GM23248 (cell line): ENCODE results near the gene GDI2. TPM values are rescaled to one million over a fixed set of nuclear protein-coding genes. Genes with fewer than 3 reads are reported as not detected.

Source experiments
- DNase-seq: peaks from one replicate; pipeline ENCODE4 v3.0.0-alpha.2; 2015
- H2AFZ ChIP-seq: fragments of 200-600 bp; sonication (generic); 2 replicates; pipeline ENCODE4 v1.6.1; 2016; ENCODE audit warnings: antibody characterized with exemption
- H3F3A ChIP-seq: fragments of 200-600 bp; sonication (generic); 2 replicates; pipeline ENCODE4 v1.6.1; 2016; ENCODE audit warnings: mild to moderate bottlenecking, antibody characterized with exemption, mixed run types; ENCODE audit not compliant: insufficient read depth
- H3K27ac ChIP-seq: fragments of 200-600 bp; sonication (generic); 2 replicates; pipeline ENCODE4 v1.5.1; 2016; ENCODE audit warnings: mild to moderate bottlenecking
- H3K27me3 ChIP-seq: fragments of 200-600 bp; sonication (generic); replicated peaks from 2 replicates; pipeline ENCODE4 v1.6.1; 2016; ENCODE audit warnings: mild to moderate bottlenecking; ENCODE audit not compliant: insufficient read depth
- H3K36me3 ChIP-seq: fragments of 200-600 bp; sonication (generic); 2 replicates; pipeline ENCODE4 v1.6.1; 2016; ENCODE audit warnings: low read depth, mild to moderate bottlenecking
- H3K4me1 ChIP-seq: fragments of 200-600 bp; sonication (generic); 2 replicates; pipeline ENCODE4 v1.6.1; 2016; ENCODE audit warnings: mild to moderate bottlenecking; ENCODE audit not compliant: insufficient read depth
- H3K4me2 ChIP-seq: fragments of 200-600 bp; sonication (generic); one replicate; pipeline ENCODE4 v1.6.1; 2016; ENCODE audit warnings: mild to moderate bottlenecking; ENCODE audit not compliant: unreplicated experiment
- H3K4me3 ChIP-seq: fragments of 200-600 bp; sonication (generic); 2 replicates; pipeline ENCODE4 v1.5.1; 2016; ENCODE audit warnings: mild to moderate bottlenecking
- H3K79me2 ChIP-seq: fragments of 200-600 bp; sonication (generic); 2 replicates; pipeline ENCODE4 v1.6.1; 2016; ENCODE audit warnings: mild to moderate bottlenecking; ENCODE audit not compliant: insufficient read depth
- H3K9ac ChIP-seq: fragments of 200-600 bp; sonication (generic); 2 replicates; pipeline ENCODE4 v1.6.1; 2016; ENCODE audit warnings: mild to moderate bottlenecking
- H3K9me2 ChIP-seq: fragments of 200-600 bp; sonication (generic); 2 replicates; pipeline ENCODE4 v1.6.1; 2016; ENCODE audit warnings: mixed run types, mild to moderate bottlenecking, moderate library complexity; ENCODE audit not compliant: insufficient read depth
- H3K9me3 ChIP-seq: fragments of 200-600 bp; sonication (generic); one replicate; pipeline ENCODE4 v1.6.1; 2017; ENCODE audit warnings: low read depth
- H4K20me1 ChIP-seq: fragments of 200-600 bp; sonication (generic); 2 replicates; pipeline ENCODE4 v1.6.0; 2016; ENCODE audit not compliant: insufficient read depth
- EZH2 ChIP-seq: fragments of 200-600 bp; sonication (generic); IDR thresholded peaks from 2 replicates; pipeline ENCODE4 v1.6.1; 2018; ENCODE audit warnings: antibody characterized with exemption, mild to moderate bottlenecking; ENCODE audit not compliant: insufficient read depth, poor library complexity, severe bottlenecking
- EZH2phosphoT487 ChIP-seq: fragments of 200-600 bp; sonication (generic); IDR thresholded peaks from 2 replicates; pipeline ENCODE4 v1.6.1; 2018; ENCODE audit warnings: antibody characterized with exemption, moderate library complexity, mild to moderate bottlenecking, low read depth; ENCODE audit not compliant: insufficient read depth
- WGBS, 2 experiments: methylation state at CpG; one replicate each; pipeline ENCODE4 v1.1.6; 2015 to 2017; ENCODE audit warnings: low lambda C conversion rate in 2 of 2, low coverage in 1 of 2; ENCODE audit errors: missing lambda C conversion rate in 2 of 2; 5-methylcytosine and 5-hydroxymethylcytosine counted together
- in situ Hi-C: fragments of 300-500 bp; cut with MboI; formaldehyde crosslinking; loops from 2 replicates; pipeline ENCODE4 v1.15.0; 2020
- polyA plus RNA-seq: library from polyadenylated mRNA; unstranded; fragments of >200 nt; fragmentation: Nextera tagmentation; extraction: Ambion mirVana; gene quantifications from 2 replicates; pipeline ENCODE4 v1.2.1, GENCODE V29; 2016
- total RNA-seq: library from RNA; depleted of rRNA; stranded (reverse); fragments of >200 nt; shearing (Covaris generic); gene quantifications from 2 replicates; pipeline ENCODE4 v1.2.3, GENCODE V29; 2014

Gene GDI2
- total and polyA plus RNA-seq, 2 experiments from 2014 or later = 195 to 350 TPM

- no peak overlapping the region for H3K9ac ChIP-seq
- peaks cover 90% of the 10 kb centered on the region for H3F3A ChIP-seq
- no peak for TF ChIP-seq EZH2phosphoT487
- no peak for TF ChIP-seq EZH2
- WGBS, 2 experiments = 85% methylated on average over 2 of the region's 2 CpGs
- no peak overlapping the region for H3K4me2 ChIP-seq
- no peaks in the 10 kb centered on the region for H3K9me3 ChIP-seq
- no peaks in the 10 kb centered on the region for H3K27me3 ChIP-seq
- no peaks in the 10 kb centered on the region for H4K20me1 ChIP-seq
- peaks cover 24% of the 10 kb centered on the region for H3K79me2 ChIP-seq
- H3K4me1 ChIP-seq = no peaks in the 10 kb centered on the region
- no peak overlapping the region; the same call in 1 of the 2 replicates for H3K27ac ChIP-seq
- peaks cover 86% of the 10 kb centered on the region for H3K36me3 ChIP-seq
- H3K4me3 ChIP-seq = no peak overlapping the region
- H3K9me2 ChIP-seq = no peaks in the 10 kb centered on the region
- in situ Hi-C loops = no loop called here
- no peak for DNase-seq
- no peak overlapping the region for H2AFZ ChIP-seq
Observed at GRCh38 chr10:5760515-5760914, 52.7 kb downstream of the GDI2 start.

- Histone ChIP-seq H3K79me2 (peaks cover 26% of the 10 kb centered on the region), H3K4me3 (no peak overlapping the region), H3F3A (peaks cover 74% of the 10 kb centered on the region), H3K9me2 (no peaks in the 10 kb centered on the region), H3K4me2 (no peak overlapping the region), H3K27me3 (no peaks in the 10 kb centered on the region), H3K4me1 (no peaks in the 10 kb centered on the region), H3K27ac (no peak overlapping the region), H4K20me1 (no peaks in the 10 kb centered on the region), H2AFZ (no peak overlapping the region), H3K9ac (no peak overlapping the region), H3K36me3 (peaks cover 70% of the 10 kb centered on the region), H3K9me3 (no peaks in the 10 kb centered on the region)
- TF ChIP-seq EZH2 (no peak), EZH2phosphoT487 (no peak)
- no peak for DNase-seq
- WGBS, 2 experiments = 64 to 73% methylated on average over 2 of the region's 2 CpGs
- in situ Hi-C loops = no loop called here
Observed at GRCh38 chr10:5758927-5759326, 54.3 kb downstream of the GDI2 start.

GRCh38 chr10:5757766-5758517 is 55.3 kb downstream of the GDI2 start:
- H3K27ac ChIP-seq = no peak overlapping the region
- WGBS, 2 experiments = 72 to 75% methylated on average over 3 of the region's 3 CpGs
- no peaks in the 10 kb centered on the region for H4K20me1 ChIP-seq
- peaks cover 64% of the 10 kb centered on the region for H3F3A ChIP-seq
- no peak for DNase-seq
- TF ChIP-seq EZH2phosphoT487 (no peak), EZH2 (no peak)
- H2AFZ ChIP-seq = no peak overlapping the region
- H3K27me3 ChIP-seq = no peaks in the 10 kb centered on the region
- peaks cover 29% of the 10 kb centered on the region for H3K79me2 ChIP-seq
- in situ Hi-C loops = no loop called here
- H3K36me3 ChIP-seq = peaks cover 60% of the 10 kb centered on the region
- no peak overlapping the region for H3K9ac ChIP-seq
- no peak overlapping the region for H3K4me2 ChIP-seq
- H3K9me3 ChIP-seq = no peaks in the 10 kb centered on the region
- H3K4me1 ChIP-seq = no peaks in the 10 kb centered on the region
- no peak overlapping the region for H3K4me3 ChIP-seq
- no peaks in the 10 kb centered on the region for H3K9me2 ChIP-seq

GRCh38 chr10:5752301-5752871 is 60.8 kb downstream of the GDI2 start:
- H3F3A ChIP-seq = peaks cover 22% of the 10 kb centered on the region
- H3K9me2 ChIP-seq = no peaks in the 10 kb centered on the region
- H3K79me2 ChIP-seq = peaks cover 58% of the 10 kb centered on the region; the same call in 1 of the 2 replicates
- H3K36me3 ChIP-seq = peaks cover 17% of the 10 kb centered on the region
- H3K9ac ChIP-seq = 0 out of 2 replicates have a peak overlapping the region, but pooled peaks have one; percentile 14
- peak overlapping the region; percentile 35; the same call in 1 of the 2 replicates for H3K27ac ChIP-seq
- in situ Hi-C loops = no loop called here
- H3K27me3 ChIP-seq = no peaks in the 10 kb centered on the region
- no peak overlapping the region for H3K4me2 ChIP-seq
- no peak for TF ChIP-seq EZH2
- TF ChIP-seq EZH2phosphoT487 = no peak
- H4K20me1 ChIP-seq = no peaks in the 10 kb centered on the region
- no peak overlapping the region for H2AFZ ChIP-seq
- H3K4me3 ChIP-seq = no peak overlapping the region
- no peaks in the 10 kb centered on the region; the same call in 1 of the 2 replicates for H3K4me1 ChIP-seq
- WGBS, 2 experiments = 37 to 39% methylated on average over 16 to 17 of the region's 17 CpGs
- peak; percentile 65 for DNase-seq
- no peaks in the 10 kb centered on the region for H3K9me3 ChIP-seq
